Gastroesophageal sphincter (tissue), 3 donors: ENCODE results near the gene NAALADL2.

Experiments
- POLR2A ChIP-seq, 2 donors: fragments of 450-650 bp; IDR thresholded peaks; one replicate each; pipeline ENCODE4 v1.6.1; 2017; ENCODE audit warnings: antibody characterized with exemption in 2 of 2, mild to moderate bottlenecking in 2 of 2, moderate library complexity in 1 of 2
- TF ChIP-seq, protein P1 (sequence below), 4 experiments: fragments of 200-600 bp in 2 of 4; fragments of 450-650 bp in 2 of 4; sonication (generic) in 1 of 4; IDR thresholded peaks; one replicate each; pipeline ENCODE4 v1.5.1; 2017 to 2019; ENCODE audit warnings: antibody characterized with exemption in 4 of 4, mild to moderate bottlenecking in 2 of 4, moderate library complexity in 2 of 4

DNA sequence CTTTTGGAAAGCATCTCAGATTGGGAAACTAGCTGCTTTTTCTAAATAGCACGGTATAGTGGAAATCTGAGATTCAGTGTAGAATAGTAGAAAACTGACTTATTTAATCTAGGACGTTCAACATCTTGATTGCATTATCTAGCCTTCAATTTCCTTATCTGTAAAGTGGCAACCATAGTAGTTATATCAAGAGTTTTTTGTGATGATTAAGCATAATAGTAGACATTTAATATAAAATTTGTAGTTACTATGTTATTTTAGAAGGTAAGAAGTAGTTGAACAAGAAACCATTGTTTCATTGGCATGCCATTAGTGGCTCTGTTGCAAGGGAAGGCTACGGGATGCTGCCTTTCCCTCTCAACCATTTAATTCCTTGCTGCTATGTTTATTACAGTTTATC lies 367.3 kb downstream of the NAALADL2 start:
- TF ChIP-seq, protein P1, sequence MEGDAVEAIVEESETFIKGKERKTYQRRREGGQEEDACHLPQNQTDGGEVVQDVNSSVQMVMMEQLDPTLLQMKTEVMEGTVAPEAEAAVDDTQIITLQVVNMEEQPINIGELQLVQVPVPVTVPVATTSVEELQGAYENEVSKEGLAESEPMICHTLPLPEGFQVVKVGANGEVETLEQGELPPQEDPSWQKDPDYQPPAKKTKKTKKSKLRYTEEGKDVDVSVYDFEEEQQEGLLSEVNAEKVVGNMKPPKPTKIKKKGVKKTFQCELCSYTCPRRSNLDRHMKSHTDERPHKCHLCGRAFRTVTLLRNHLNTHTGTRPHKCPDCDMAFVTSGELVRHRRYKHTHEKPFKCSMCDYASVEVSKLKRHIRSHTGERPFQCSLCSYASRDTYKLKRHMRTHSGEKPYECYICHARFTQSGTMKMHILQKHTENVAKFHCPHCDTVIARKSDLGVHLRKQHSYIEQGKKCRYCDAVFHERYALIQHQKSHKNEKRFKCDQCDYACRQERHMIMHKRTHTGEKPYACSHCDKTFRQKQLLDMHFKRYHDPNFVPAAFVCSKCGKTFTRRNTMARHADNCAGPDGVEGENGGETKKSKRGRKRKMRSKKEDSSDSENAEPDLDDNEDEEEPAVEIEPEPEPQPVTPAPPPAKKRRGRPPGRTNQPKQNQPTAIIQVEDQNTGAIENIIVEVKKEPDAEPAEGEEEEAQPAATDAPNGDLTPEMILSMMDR (IDR thresholded peaks at IDR 0.05): no peak
- TF ChIP-seq POLR2A (IDR thresholded peaks at IDR 0.05): no peak
